Neural cell (in vitro differentiated cells): ENCODE results near the gene NTHL1.

ENCODE experiments used
- CTCF ChIP-seq: fragments of 450-650 bp; IDR thresholded peaks from 2 replicates; pipeline ENCODE4 v1.5.1; 2014; ENCODE audit warnings: antibody characterized with exemption, mild to moderate bottlenecking, moderate library complexity; ENCODE audit not compliant: poor library complexity, severe bottlenecking
- EZH2 ChIP-seq: fragments of 200-600, 300-800 bp; shearing (Covaris generic), sonication (generic); IDR thresholded peaks from 2 replicates; pipeline ENCODE4 v1.6.1; 2014; ENCODE audit warnings: antibody characterized with exemption, low read length, borderline replicate concordance, mild to moderate bottlenecking; ENCODE audit not compliant: insufficient read depth, poor library complexity, severe bottlenecking
- RAD21 ChIP-seq: fragments of 450-650 bp; conservative IDR thresholded peaks from 2 replicates; pipeline ENCODE4 v1.6.1; 2014; ENCODE audit warnings: antibody characterized with exemption, mild to moderate bottlenecking, moderate library complexity

DNA sequence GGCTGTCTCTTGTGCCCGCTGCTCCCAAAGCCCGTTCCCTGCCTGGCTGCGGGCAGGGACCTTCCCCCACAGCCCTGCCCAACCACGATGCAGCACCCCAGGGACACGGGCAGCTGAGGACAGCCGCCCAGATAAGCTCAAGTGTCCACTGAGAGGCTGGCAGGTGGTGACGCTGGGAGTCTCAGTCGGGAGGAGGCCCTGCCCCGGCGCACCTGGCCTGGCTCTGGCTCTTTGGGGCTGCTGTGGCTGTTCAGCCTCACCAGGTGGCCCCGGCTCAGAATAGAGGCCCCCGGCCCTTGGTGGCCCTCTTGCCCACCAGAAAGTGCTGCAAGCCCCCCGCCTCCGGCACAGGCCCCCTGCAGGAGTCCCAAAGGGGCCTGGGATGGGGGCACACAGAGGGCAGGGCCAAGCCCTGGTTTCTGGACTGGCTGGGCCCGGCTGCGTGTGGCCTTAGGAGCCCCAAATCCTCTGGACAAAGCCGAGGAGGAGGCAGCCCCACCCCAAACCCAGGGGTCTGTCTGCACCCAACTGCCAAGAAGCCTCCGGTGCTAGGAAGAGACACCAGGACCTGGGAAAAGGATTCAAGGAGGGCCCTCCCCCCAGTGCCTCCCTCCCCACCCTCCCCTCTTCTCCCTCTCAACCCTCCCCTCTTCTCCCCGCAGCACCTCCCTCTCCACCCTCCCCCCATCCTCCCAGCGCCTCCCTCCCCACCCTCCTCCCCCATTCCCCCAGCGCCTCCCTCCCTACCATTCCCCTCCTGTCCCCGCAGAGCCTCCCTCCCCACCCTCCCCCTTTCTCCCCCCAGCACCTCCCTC lies 5.3 kb downstream of the NTHL1 start:
- TF ChIP-seq CTCF (no peak), EZH2 (no peak), RAD21 (no peak)
